Peyer's patch (tissue), 4 donors: Measurements from ENCODE around the gene TUBGCP2. TPM values are rescaled to one million over a fixed set of nuclear protein-coding genes. Genes with fewer than 3 reads are reported as not detected.

Experiments used
- DNase-seq, 3 donors: peaks; one replicate each; pipeline ENCODE4 v3.0.0-alpha.2; 2017 to 2019
- H3K27ac ChIP-seq, 4 donors: fragments of 200-600 bp; sonication (generic); one replicate each; pipeline ENCODE4 v1.5.1; 2016 to 2019
- H3K27me3 ChIP-seq, 2 donors: fragments of 200-600 bp; sonication (generic); one replicate each; pipeline ENCODE4 v1.5.1; 2019
- H3K36me3 ChIP-seq, 3 donors: fragments of 200-600 bp; sonication (generic); one replicate each; pipeline ENCODE4 v1.5.1; 2016 to 2019
- H3K4me1 ChIP-seq, 4 donors: fragments of 200-600 bp; sonication (generic); one replicate each; pipeline ENCODE4 v1.5.1; 2016 to 2019
- H3K4me3 ChIP-seq, 4 donors: fragments of 200-600 bp; sonication (generic); 1 replicate in 3 of 4; 2 replicates in 1 of 4; pipeline ENCODE4 v1.5.1; 2016 to 2019; ENCODE audit warnings: mild to moderate bottlenecking in 1 of 4
- H3K9me3 ChIP-seq, 4 donors: fragments of 200-600 bp; sonication (generic); one replicate each; pipeline ENCODE4 v1.5.1; 2016 to 2019; ENCODE audit warnings: mild to moderate bottlenecking in 1 of 4
- CTCF ChIP-seq, 6 experiments: fragments of 450-650 bp in 4 of 6; fragments of 200-600 bp in 2 of 6; sonication (generic) in 1 of 6; IDR thresholded peaks; one replicate each; pipeline ENCODE4 v1.5.1; 2017 to 2019; ENCODE audit warnings: antibody characterized with exemption in 6 of 6, mild to moderate bottlenecking in 3 of 6, moderate library complexity in 1 of 6
- POLR2A ChIP-seq, 2 donors: fragments of 450-650 bp; IDR thresholded peaks; one replicate each; pipeline ENCODE4 v1.5.1; 2017; ENCODE audit warnings: antibody characterized with exemption in 2 of 2, mild to moderate bottlenecking in 2 of 2, moderate library complexity in 2 of 2
- total RNA-seq, 4 donors: library from RNA; depleted of rRNA; stranded (reverse); fragments of >200 nt; gene quantifications; one replicate each; pipeline ENCODE4 v1.1.0, GENCODE V29; 2016

TUBGCP2 gene
- total RNA-seq, 4 donors from 2014 or later: 40.1 to 85.0 (median 67.8) TPM

GRCh38 chr10:133248334-133248715 lies 60.3 kb downstream of the TUBGCP2 start:
- H3K9me3 ChIP-seq: no peaks in the 10 kb centered on the region
- H3K4me3 ChIP-seq: no peak overlapping the region
- H3K27me3 ChIP-seq: no peaks in the 10 kb centered on the region
- H3K36me3 ChIP-seq: no peaks in the 10 kb centered on the region
- no peak for TF ChIP-seq POLR2A (IDR thresholded peaks at IDR 0.05)
- TF ChIP-seq CTCF (IDR thresholded peaks at IDR 0.05): no peak
- no peak for DNase-seq
- no peak overlapping the region for H3K27ac ChIP-seq
- H3K4me1 ChIP-seq: no peaks in the 10 kb centered on the region

- Histone ChIP-seq H3K36me3 (no peaks in the 10 kb centered on the region), H3K27me3 (no peaks in the 10 kb centered on the region), H3K27ac (no peak overlapping the region), H3K4me3 (no peak overlapping the region), H3K9me3 (no peaks in the 10 kb centered on the region), H3K4me1 (no peaks in the 10 kb centered on the region)
- TF ChIP-seq POLR2A (IDR thresholded peaks at IDR 0.05) (no peak), CTCF (IDR thresholded peaks at IDR 0.05) (no peak)
- no peak for DNase-seq
These were observed 60.9 kb downstream of the TUBGCP2 start for GRCh38 chr10:133247681-133248333.

GRCh38 chr10:133246236-133246626 lies 62.4 kb downstream of the TUBGCP2 start:
- no peak overlapping the region for H3K4me3 ChIP-seq
- DNase-seq: no peak
- no peaks in the 10 kb centered on the region for H3K9me3 ChIP-seq
- no peaks in the 10 kb centered on the region for H3K36me3 ChIP-seq
- peaks cover 0 to 3% of the 10 kb centered on the region in 2 donors for H3K27me3 ChIP-seq
- TF ChIP-seq POLR2A (IDR thresholded peaks at IDR 0.05) (no peak), CTCF (IDR thresholded peaks at IDR 0.05) (no peak)
- H3K4me1 ChIP-seq: peaks cover 0 to 8% (median 4%) of the 10 kb centered on the region in 4 donors
- no peak overlapping the region for H3K27ac ChIP-seq

- no peak overlapping the region for H3K27ac ChIP-seq
- H3K9me3 ChIP-seq: no peaks in the 10 kb centered on the region
- no peaks in the 10 kb centered on the region for H3K36me3 ChIP-seq
These were observed 63.0 kb downstream of the TUBGCP2 start for GRCh38 chr10:133245439-133246235.

GRCh38 chr10:133243593-133243992 lies 65.1 kb downstream of the TUBGCP2 start:
- TF ChIP-seq POLR2A (IDR thresholded peaks at IDR 0.05): no peak
- no peak for TF ChIP-seq CTCF (IDR thresholded peaks at IDR 0.05)
- H3K27ac ChIP-seq: no peak overlapping the region
- peaks cover 0 to 11% (median 4%) of the 10 kb centered on the region in 4 donors for H3K4me1 ChIP-seq
- H3K4me3 ChIP-seq: no peak overlapping the region
- DNase-seq: no peak
- H3K9me3 ChIP-seq: no peaks in the 10 kb centered on the region
- H3K27me3 ChIP-seq: peaks cover 0 to 6% of the 10 kb centered on the region in 2 donors
- H3K36me3 ChIP-seq: no peaks in the 10 kb centered on the region

More at GRCh38 chr10:133245439-133246235, 63.0 kb downstream of the TUBGCP2 start:
- TF ChIP-seq POLR2A (IDR thresholded peaks at IDR 0.05) (no peak), CTCF (IDR thresholded peaks at IDR 0.05) (no peak)
- H3K27me3 ChIP-seq: peaks cover 0 to 3% of the 10 kb centered on the region in 2 donors
- no peak overlapping the region for H3K4me3 ChIP-seq
- peak in 1 of 3 donors; percentile 69 for DNase-seq
- peaks cover 0 to 11% (median 4%) of the 10 kb centered on the region in 4 donors for H3K4me1 ChIP-seq
